ENCODE data around the gene PRELID3B. TPM values are rescaled to one million over a fixed set of nuclear protein-coding genes. Genes with fewer than 3 reads are reported as not detected.
A peak's percentile ranks its signal among the peaks of the same experiment; 100 is the strongest.

The PRELID3B gene
- total and polyA plus RNA-seq, 2 of the 13 experiments (the other 11 are each of a cell fraction or from before 2014, with no cell fraction given): 23.3 to 42.6 TPM

DNA sequence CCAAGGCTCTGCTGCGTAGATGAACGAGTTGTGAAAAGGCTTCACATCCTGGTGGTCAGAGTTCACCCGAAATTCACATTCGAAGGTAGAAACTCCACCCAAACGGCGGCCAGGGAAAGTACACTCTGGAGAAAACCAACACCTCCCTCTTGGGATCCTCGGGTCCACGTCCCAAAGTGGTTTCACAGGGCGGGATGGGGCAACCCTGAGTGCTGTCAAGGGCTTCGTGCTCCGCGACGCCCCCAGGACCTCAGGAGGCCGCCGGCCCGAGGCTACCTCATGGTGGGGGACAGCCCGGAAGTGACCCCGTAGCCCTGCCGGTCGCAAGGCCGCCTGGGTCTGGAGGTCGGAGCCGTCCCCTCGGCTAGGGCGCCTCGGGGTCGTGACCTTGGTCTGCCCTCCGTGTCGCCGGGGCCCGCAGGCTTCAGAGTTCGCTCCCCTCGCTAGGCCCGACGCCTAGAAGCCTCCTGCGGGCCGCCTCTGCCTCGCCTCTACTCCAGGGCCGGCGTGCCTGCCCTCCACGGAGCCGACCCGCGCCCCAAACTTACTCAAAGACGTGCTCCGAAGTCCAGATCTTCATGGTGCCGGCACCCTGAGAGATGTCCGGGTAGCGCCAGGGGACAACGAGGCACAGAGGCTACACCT is at the start of gene PRELID3B (continued):
- TF ChIP-seq ZNF788 (CRISPR knock-in tag; IDR thresholded peaks at IDR 0.05; ENCODE audit: borderline replicate concordance): 0 out of 2 replicates have a peak, but pooled peaks have one; percentile 32
- TF ChIP-seq, protein P1, sequence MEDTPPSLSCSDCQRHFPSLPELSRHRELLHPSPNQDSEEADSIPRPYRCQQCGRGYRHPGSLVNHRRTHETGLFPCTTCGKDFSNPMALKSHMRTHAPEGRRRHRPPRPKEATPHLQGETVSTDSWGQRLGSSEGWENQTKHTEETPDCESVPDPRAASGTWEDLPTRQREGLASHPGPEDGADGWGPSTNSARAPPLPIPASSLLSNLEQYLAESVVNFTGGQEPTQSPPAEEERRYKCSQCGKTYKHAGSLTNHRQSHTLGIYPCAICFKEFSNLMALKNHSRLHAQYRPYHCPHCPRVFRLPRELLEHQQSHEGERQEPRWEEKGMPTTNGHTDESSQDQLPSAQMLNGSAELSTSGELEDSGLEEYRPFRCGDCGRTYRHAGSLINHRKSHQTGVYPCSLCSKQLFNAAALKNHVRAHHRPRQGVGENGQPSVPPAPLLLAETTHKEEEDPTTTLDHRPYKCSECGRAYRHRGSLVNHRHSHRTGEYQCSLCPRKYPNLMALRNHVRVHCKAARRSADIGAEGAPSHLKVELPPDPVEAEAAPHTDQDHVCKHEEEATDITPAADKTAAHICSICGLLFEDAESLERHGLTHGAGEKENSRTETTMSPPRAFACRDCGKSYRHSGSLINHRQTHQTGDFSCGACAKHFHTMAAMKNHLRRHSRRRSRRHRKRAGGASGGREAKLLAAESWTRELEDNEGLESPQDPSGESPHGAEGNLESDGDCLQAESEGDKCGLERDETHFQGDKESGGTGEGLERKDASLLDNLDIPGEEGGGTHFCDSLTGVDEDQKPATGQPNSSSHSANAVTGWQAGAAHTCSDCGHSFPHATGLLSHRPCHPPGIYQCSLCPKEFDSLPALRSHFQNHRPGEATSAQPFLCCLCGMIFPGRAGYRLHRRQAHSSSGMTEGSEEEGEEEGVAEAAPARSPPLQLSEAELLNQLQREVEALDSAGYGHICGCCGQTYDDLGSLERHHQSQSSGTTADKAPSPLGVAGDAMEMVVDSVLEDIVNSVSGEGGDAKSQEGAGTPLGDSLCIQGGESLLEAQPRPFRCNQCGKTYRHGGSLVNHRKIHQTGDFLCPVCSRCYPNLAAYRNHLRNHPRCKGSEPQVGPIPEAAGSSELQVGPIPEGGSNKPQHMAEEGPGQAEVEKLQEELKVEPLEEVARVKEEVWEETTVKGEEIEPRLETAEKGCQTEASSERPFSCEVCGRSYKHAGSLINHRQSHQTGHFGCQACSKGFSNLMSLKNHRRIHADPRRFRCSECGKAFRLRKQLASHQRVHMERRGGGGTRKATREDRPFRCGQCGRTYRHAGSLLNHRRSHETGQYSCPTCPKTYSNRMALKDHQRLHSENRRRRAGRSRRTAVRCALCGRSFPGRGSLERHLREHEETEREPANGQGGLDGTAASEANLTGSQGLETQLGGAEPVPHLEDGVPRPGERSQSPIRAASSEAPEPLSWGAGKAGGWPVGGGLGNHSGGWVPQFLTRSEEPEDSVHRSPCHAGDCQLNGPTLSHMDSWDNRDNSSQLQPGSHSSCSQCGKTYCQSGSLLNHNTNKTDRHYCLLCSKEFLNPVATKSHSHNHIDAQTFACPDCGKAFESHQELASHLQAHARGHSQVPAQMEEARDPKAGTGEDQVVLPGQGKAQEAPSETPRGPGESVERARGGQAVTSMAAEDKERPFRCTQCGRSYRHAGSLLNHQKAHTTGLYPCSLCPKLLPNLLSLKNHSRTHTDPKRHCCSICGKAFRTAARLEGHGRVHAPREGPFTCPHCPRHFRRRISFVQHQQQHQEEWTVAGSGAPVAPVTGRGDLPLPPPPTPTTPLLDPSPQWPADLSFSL (CRISPR knock-in tag; IDR thresholded peaks at IDR 0.05): no peak
- no peak for TF ChIP-seq CCAR2 (optimal IDR thresholded peaks at IDR 0.05; ENCODE audit: low read depth, low read length)
- TF ChIP-seq DNMT1 (CRISPR knock-in tag; IDR thresholded peaks at IDR 0.05): peak; percentile 67; the same call in 1 of the 2 replicates
- 0 out of 2 replicates have a peak, but pooled peaks have one; percentile 20 for TF ChIP-seq ZNF710 (CRISPR knock-in tag; IDR thresholded peaks at IDR 0.05; ENCODE audit: borderline replicate concordance)
- no peak for TF ChIP-seq CBX2 (IDR thresholded peaks at IDR 0.05; ENCODE audit: low read depth, low read length)
- no peak for TF ChIP-seq CBX2 (CRISPR knock-in tag; IDR thresholded peaks at IDR 0.05; ENCODE audit: low read depth)
- TF ChIP-seq ZNF451 (CRISPR knock-in tag; IDR thresholded peaks at IDR 0.05): peak; percentile 68; the same call in 1 of the 2 replicates
- TF ChIP-seq SP2 (CRISPR knock-in tag; IDR thresholded peaks at IDR 0.05): peak; percentile 42; the same call in 1 of the 2 replicates
- TF ChIP-seq, protein P2, sequence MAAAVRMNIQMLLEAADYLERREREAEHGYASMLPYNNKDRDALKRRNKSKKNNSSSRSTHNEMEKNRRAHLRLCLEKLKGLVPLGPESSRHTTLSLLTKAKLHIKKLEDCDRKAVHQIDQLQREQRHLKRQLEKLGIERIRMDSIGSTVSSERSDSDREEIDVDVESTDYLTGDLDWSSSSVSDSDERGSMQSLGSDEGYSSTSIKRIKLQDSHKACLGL (CRISPR knock-in tag; IDR thresholded peaks at IDR 0.05): peak; percentile 51
- TF ChIP-seq POLR2G (IDR thresholded peaks at IDR 0.05; ENCODE audit: low read depth, low read length): peak; percentile 56
- TF ChIP-seq ZBTB8A (CRISPR knock-in tag; IDR thresholded peaks at IDR 0.05; ENCODE audit: borderline replicate concordance, low read depth): peak; percentile 45; the same call in 1 of the 2 replicates
- TF ChIP-seq ZNF549 (CRISPR knock-in tag; IDR thresholded peaks at IDR 0.05): no peak
- no peak for TF ChIP-seq MYNN (CRISPR knock-in tag; IDR thresholded peaks at IDR 0.05; ENCODE audit: low read depth)
- TF ChIP-seq, protein P3, sequence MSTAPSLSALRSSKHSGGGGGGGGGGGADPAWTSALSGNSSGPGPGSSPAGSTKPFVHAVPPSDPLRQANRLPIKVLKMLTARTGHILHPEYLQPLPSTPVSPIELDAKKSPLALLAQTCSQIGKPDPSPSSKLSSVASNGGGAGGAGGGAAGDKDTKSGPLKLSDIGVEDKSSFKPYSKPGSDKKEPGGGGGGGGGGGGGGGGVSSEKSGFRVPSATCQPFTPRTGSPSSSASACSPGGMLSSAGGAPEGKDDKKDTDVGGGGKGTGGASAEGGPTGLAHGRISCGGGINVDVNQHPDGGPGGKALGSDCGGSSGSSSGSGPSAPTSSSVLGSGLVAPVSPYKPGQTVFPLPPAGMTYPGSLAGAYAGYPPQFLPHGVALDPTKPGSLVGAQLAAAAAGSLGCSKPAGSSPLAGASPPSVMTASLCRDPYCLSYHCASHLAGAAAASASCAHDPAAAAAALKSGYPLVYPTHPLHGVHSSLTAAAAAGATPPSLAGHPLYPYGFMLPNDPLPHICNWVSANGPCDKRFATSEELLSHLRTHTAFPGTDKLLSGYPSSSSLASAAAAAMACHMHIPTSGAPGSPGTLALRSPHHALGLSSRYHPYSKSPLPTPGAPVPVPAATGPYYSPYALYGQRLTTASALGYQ (CRISPR knock-in tag; IDR thresholded peaks at IDR 0.05): no peak
- no peak for TF ChIP-seq ZNF432 (CRISPR knock-in tag; IDR thresholded peaks at IDR 0.05; ENCODE audit: borderline replicate concordance)
- TF ChIP-seq ZNF746 (CRISPR knock-in tag; IDR thresholded peaks at IDR 0.05): peak; percentile 90
- TF ChIP-seq FOXK2 (IDR thresholded peaks at IDR 0.05): no peak
- TF ChIP-seq MAF1 (CRISPR knock-in tag; IDR thresholded peaks at IDR 0.05; ENCODE audit: borderline replicate concordance): no peak

All from HepG2 (cell line).